WTC11 (cell line): ENCODE results near the gene SETD1A. TPM values are rescaled to one million over a fixed set of nuclear protein-coding genes. Genes with fewer than 3 reads are reported as not detected.

Source experiments
- ATAC-seq: fragments of 200-7000 bp; cut with Tn5 transposase; 2 replicates; pipeline ENCODE4 v1.10.0; 2021; ENCODE audit warnings: mild to moderate bottlenecking, moderate library complexity
- CTCF ChIA-PET: fragments of 300-600 bp; sonication (Branson Sonifier 250); formaldehyde crosslinking; loops from one replicate; lab custom pipeline; 2021; ENCODE audit warnings: antibody characterized with exemption; lab: Charles Lee
- POLR2A ChIA-PET: fragments of 350-600 bp; sonication (Branson Sonifier 250); formaldehyde crosslinking; loops from one replicate; lab custom pipeline; 2021; ENCODE audit warnings: antibody characterized with exemption; lab: Charles Lee
- DNase-seq: peaks from one replicate; pipeline ENCODE4 v3.0.0; 2021; ENCODE audit warnings: low spot score
- H3K27ac Mint-ChIP-seq: 2 replicates; pipeline ENCODE4 v1.8.0; 2021; ENCODE audit warnings: mixed read lengths
- H3K27me3 Mint-ChIP-seq: 2 replicates; pipeline ENCODE4 v1.8.0; 2021; ENCODE audit warnings: low read depth, mild to moderate bottlenecking, moderate library complexity, mixed read lengths
- H3K36me3 Mint-ChIP-seq: 2 replicates; pipeline ENCODE4 v1.8.0; 2021; ENCODE audit warnings: mixed read lengths
- H3K4me1 Mint-ChIP-seq: 2 replicates; pipeline ENCODE4 v1.8.0; 2022; ENCODE audit warnings: mixed read lengths
- H3K4me3 Mint-ChIP-seq: 2 replicates; pipeline ENCODE4 v1.8.0; 2021; ENCODE audit warnings: mild to moderate bottlenecking, moderate library complexity, mixed read lengths
- H3K9me3 Mint-ChIP-seq: 2 replicates; pipeline ENCODE4 v1.8.0; 2021; ENCODE audit warnings: mixed read lengths
- CREB1 ChIP-seq: sonication (generic); formaldehyde crosslinking; IDR thresholded peaks from 2 replicates; pipeline ENCODE4 v1.8.0; 2023; ENCODE audit warnings: mild to moderate bottlenecking, missing genetic modification reagents
- CTCF ChIP-seq: fragments of 200-600 bp; IDR thresholded peaks from 2 replicates; pipeline ENCODE4 v1.8.0; 2022; ENCODE audit warnings: antibody characterized with exemption
- E2F5 ChIP-seq: sonication (generic); formaldehyde crosslinking; IDR thresholded peaks from 2 replicates; pipeline ENCODE4 v1.8.1; 2022; ENCODE audit warnings: mild to moderate bottlenecking, moderate library complexity, missing genetic modification reagents
- ELF4 ChIP-seq: sonication (generic); formaldehyde crosslinking; IDR thresholded peaks from 2 replicates; pipeline ENCODE4 v1.8.1; 2022; ENCODE audit warnings: low read depth, mild to moderate bottlenecking, moderate library complexity, missing genetic modification reagents
- EMX1 ChIP-seq: fragments of 250-450 bp; sonication (Bioruptor Pico); IDR thresholded peaks from 2 replicates; pipeline ENCODE4 v1.8.0; 2021; ENCODE audit warnings: mild to moderate bottlenecking
- ESRRA ChIP-seq: sonication (generic); formaldehyde crosslinking; IDR thresholded peaks from 2 replicates; pipeline ENCODE4 v1.8.1; 2022; ENCODE audit warnings: mild to moderate bottlenecking, missing genetic modification reagents, borderline replicate concordance
- ETV6 ChIP-seq: sonication (generic); formaldehyde crosslinking; IDR thresholded peaks from 2 replicates; pipeline ENCODE4 v1.8.1; 2022; ENCODE audit warnings: mild to moderate bottlenecking, missing genetic modification reagents
- FOXK1 ChIP-seq: sonication (generic); formaldehyde crosslinking; IDR thresholded peaks from 2 replicates; pipeline ENCODE4 v1.8.0; 2022; ENCODE audit warnings: mild to moderate bottlenecking, moderate library complexity, missing genetic modification reagents
- FOXP4 ChIP-seq: sonication (generic); formaldehyde crosslinking; IDR thresholded peaks from 2 replicates; pipeline ENCODE4 v1.8.0; 2022; ENCODE audit warnings: mild to moderate bottlenecking, missing genetic modification reagents
- HMGXB4 ChIP-seq: sonication (generic); formaldehyde crosslinking; IDR thresholded peaks from 2 replicates; pipeline ENCODE4 v1.8.1; 2023; ENCODE audit warnings: mild to moderate bottlenecking, moderate library complexity, missing genetic modification reagents
- JAZF1 ChIP-seq: fragments of 250-450 bp; sonication (Bioruptor Pico); IDR thresholded peaks from 2 replicates; pipeline ENCODE4 v1.9.0; 2021; ENCODE audit warnings: moderate library complexity, mild to moderate bottlenecking, inconsistent platforms
- MYBL2 ChIP-seq: sonication (generic); formaldehyde crosslinking; IDR thresholded peaks from 2 replicates; pipeline ENCODE4 v1.8.1; 2023; ENCODE audit warnings: mild to moderate bottlenecking, moderate library complexity, missing genetic modification reagents
- NFATC4 ChIP-seq: fragments of 250-450 bp; sonication (Bioruptor Pico); IDR thresholded peaks from 2 replicates; pipeline ENCODE4 v1.9.0; 2021; ENCODE audit warnings: mild to moderate bottlenecking
- NR3C1 ChIP-seq: sonication (generic); formaldehyde crosslinking; conservative IDR thresholded peaks from 2 replicates; pipeline ENCODE4 v1.8.1; 2023; ENCODE audit warnings: low read depth, mild to moderate bottlenecking, missing genetic modification reagents
- OVOL2 ChIP-seq: fragments of 250-450 bp; sonication (Bioruptor Pico); IDR thresholded peaks from 2 replicates; pipeline ENCODE4 v1.9.0; 2021; ENCODE audit warnings: mild to moderate bottlenecking, borderline replicate concordance
- RELA ChIP-seq: sonication (generic); formaldehyde crosslinking; IDR thresholded peaks from 2 replicates; pipeline ENCODE4 v1.8.1; 2022; ENCODE audit warnings: missing genetic modification reagents, mild to moderate bottlenecking, borderline replicate concordance
- SP1 ChIP-seq: sonication (generic); formaldehyde crosslinking; conservative IDR thresholded peaks from 2 replicates; pipeline ENCODE4 v1.8.1; 2022; ENCODE audit warnings: missing genetic modification reagents
- TEAD4 ChIP-seq: sonication (generic); formaldehyde crosslinking; IDR thresholded peaks from 2 replicates; pipeline ENCODE4 v1.8.0; 2022; ENCODE audit warnings: mild to moderate bottlenecking, missing genetic modification reagents
- TP53 ChIP-seq: sonication (generic); formaldehyde crosslinking; IDR thresholded peaks from 2 replicates; pipeline ENCODE4 v1.8.1; 2023; ENCODE audit warnings: mild to moderate bottlenecking, missing genetic modification reagents
- ZMAT4 ChIP-seq: fragments of 250-450 bp; sonication (Bioruptor Pico); IDR thresholded peaks from 2 replicates; pipeline ENCODE4 v1.9.0; 2021; ENCODE audit warnings: mild to moderate bottlenecking
- ZNF512 ChIP-seq: sonication (generic); formaldehyde crosslinking; IDR thresholded peaks from 2 replicates; pipeline ENCODE4 v1.8.1; 2022; ENCODE audit warnings: missing genetic modification reagents, borderline replicate concordance
- ZSCAN18 ChIP-seq: fragments of 250-450 bp; sonication (Bioruptor Pico); IDR thresholded peaks from 2 replicates; pipeline ENCODE4 v2.1.2; 2022; ENCODE audit warnings: mild to moderate bottlenecking, moderate library complexity
- total RNA-seq: library from RNA; stranded (reverse); gene quantifications from 3 replicates; pipeline ENCODE4 v1.2.3, GENCODE V29; 2021

SETD1A gene
- total RNA-seq, 1 experiment from 2014 or later, result 31.1 TPM

GRCh38 chr16:30953511-30954124, 3.9 kb upstream of the SETD1A start:
- peaks cover 3% of the 10 kb centered on the region; the same call in 1 of the 2 replicates for H3K27me3 Mint-ChIP-seq
- no peaks in the 10 kb centered on the region for H3K9me3 Mint-ChIP-seq
- TF ChIP-seq CTCF, result peak; percentile 64; the same call in 1 of the 2 replicates
- TF ChIP-seq ELF4 (CRISPR knock-in tag), result no peak
- TF ChIP-seq ESRRA (CRISPR knock-in tag), result no peak
- no peak for TF ChIP-seq MYBL2 (CRISPR knock-in tag)
- peak; percentile 43; the same call in 1 of the 2 replicates for TF ChIP-seq SP1 (CRISPR knock-in tag)
- TF ChIP-seq E2F5, result no peak
- no peak for TF ChIP-seq CREB1 (CRISPR knock-in tag)
- peak; percentile 46; the same call in 1 of the 2 replicates for TF ChIP-seq HMGXB4 (CRISPR knock-in tag)
- H3K36me3 Mint-ChIP-seq, result peaks cover 3% of the 10 kb centered on the region; the same call in 1 of the 2 replicates
- no peak overlapping the region for H3K4me3 Mint-ChIP-seq
- peak; percentile 91 for DNase-seq
- ChIA-PET POLR2A (interaction anchor here (0.5 to 1.4 kb wide), 6 partner anchors 10 to 316 kb away, joined by 3 to 9 read pairs (median 4); no protein-coding TSS in a partner anchor), CTCF (interaction anchor here (0.6 to 3.2 kb wide), 39 partner anchors 11 to 758 kb away, joined by 3 to 54 read pairs (median 4); partner anchors contain the start of genes FBXL19, FUS, HSD3B7 and KAT8)
- ATAC-seq, result peak; percentile 66
- H3K27ac Mint-ChIP-seq, result no peak overlapping the region
- H3K4me1 Mint-ChIP-seq, result peaks cover 19% of the 10 kb centered on the region

- DNase-seq (no peak), ATAC-seq (no peak)
- Mint-ChIP-seq H3K27ac (no peak overlapping the region), H3K36me3 (peaks cover 14% of the 10 kb centered on the region), H3K9me3 (no peaks in the 10 kb centered on the region), H3K27me3 (peaks cover 3% of the 10 kb centered on the region; the same call in 1 of the 2 replicates), H3K4me3 (no peak overlapping the region), H3K4me1 (peaks cover 16% of the 10 kb centered on the region)
- POLR2A ChIA-PET, result interaction anchor here (1.4 kb wide), 1 partner anchor 11 kb away, joined by 3 read pairs; no protein-coding TSS in a partner anchor
- CTCF ChIA-PET, result interaction anchor here (2.4 to 3.2 kb wide), 4 partner anchors 14 to 87 kb away, joined by 12 to 54 read pairs (median 22); partner anchors contain the start of gene HSD3B7
- TF ChIP-seq FOXK1 (CRISPR knock-in tag) (no peak), FOXP4 (CRISPR knock-in tag) (no peak), ZSCAN18 (CRISPR knock-in tag) (no peak), TP53 (CRISPR knock-in tag) (no peak), ZNF512 (CRISPR knock-in tag) (no peak), OVOL2 (CRISPR knock-in tag) (no peak), ETV6 (no peak), JAZF1 (CRISPR knock-in tag) (no peak), NFATC4 (no peak), NR3C1 (no peak), CTCF (no peak), RELA (no peak), ZMAT4 (no peak), TEAD4 (CRISPR knock-in tag) (no peak), EMX1 (CRISPR knock-in tag) (no peak)
Observed at GRCh38 chr16:30954993-30955392, 2.6 kb upstream of the SETD1A start.
